B cell (primary cell): Measurements from ENCODE around the gene PODN. TPM values are rescaled to one million over a fixed set of nuclear protein-coding genes. Genes with fewer than 3 reads are reported as not detected.

Source experiments
- ATAC-seq: fragments of 200-7000 bp; cut with Tn5 transposase; one replicate; pipeline ENCODE4 v1.10.0; 2021; ENCODE audit warnings: low read depth, mild to moderate bottlenecking, moderate number of reproducible peaks, moderate library complexity
- CTCF ChIA-PET: fragments of 350-600 bp; sonication (Branson Sonifier 250); formaldehyde crosslinking; loops from one replicate; lab custom pipeline; 2021; ENCODE audit warnings: antibody characterized with exemption, inconsistent platforms; lab: Charles Lee
- POLR2A ChIA-PET: fragments of 350-600 bp; sonication (Branson Sonifier 250); formaldehyde crosslinking; loops from one replicate; lab custom pipeline; 2021; ENCODE audit warnings: antibody characterized with exemption; lab: Charles Lee
- DNase-seq: peaks from one replicate; pipeline ENCODE4 v3.0.0; 2013
- H2AFZ ChIP-seq: 2 replicates; pipeline ENCODE4 v1.6.1; 2012; ENCODE audit warnings: mild to moderate bottlenecking, low read depth, low read length; ENCODE audit not compliant: insufficient read depth, poor library complexity, severe bottlenecking
- H3K27ac ChIP-seq, 2 donors: 1 replicate in 1 of 2; 2 replicates in 1 of 2; pipeline ENCODE4 v1.5.1; 2012 to 2013; ENCODE audit warnings: low read length in 2 of 2, mild to moderate bottlenecking in 2 of 2, moderate library complexity in 1 of 2
- H3K27me3 ChIP-seq, 4 experiments: fragments of 200-600 bp in 1 of 4; sonication (generic) in 1 of 4; replicated peaks in 1 of 4; 1 replicate in 2 of 4; 2 replicates in 2 of 4; pipeline versions ENCODE4 v1.6.1 to v1.7.0; 2013 to 2016; ENCODE audit warnings: low read length in 3 of 4, mild to moderate bottlenecking in 2 of 4, mixed read lengths in 1 of 4, moderate library complexity in 1 of 4; ENCODE audit not compliant: insufficient read depth in 4 of 4, control insufficient read depth in 3 of 4; ENCODE audit errors: control extremely low read depth in 1 of 4
- H3K36me3 ChIP-seq, 2 experiments: replicated peaks in 1 of 2; 1 replicate in 1 of 2; 2 replicates in 1 of 2; pipeline versions ENCODE4 v1.6.1 to v1.7.1; 2013; ENCODE audit warnings: low read length in 1 of 2; ENCODE audit not compliant: insufficient read depth in 2 of 2, control insufficient read depth in 1 of 2; ENCODE audit errors: control extremely low read depth in 1 of 2, extremely low read depth in 1 of 2
- H3K4me1 ChIP-seq, 2 donors: fragments of 200-600 bp in 1 of 2; sonication (generic) in 1 of 2; 1 replicate in 1 of 2; 2 replicates in 1 of 2; pipeline versions ENCODE4 v1.5.1 to v1.6.1; 2013 to 2017; ENCODE audit warnings: low read length in 2 of 2; ENCODE audit not compliant: control insufficient read depth in 2 of 2, insufficient read depth in 2 of 2
- H3K4me2 ChIP-seq: replicated peaks from 2 replicates; pipeline ENCODE3; 2012; ENCODE audit warnings: mild to moderate bottlenecking, low read depth, low read length; ENCODE audit not compliant: poor library complexity, severe bottlenecking
- H3K4me3 ChIP-seq, 5 experiments: fragments of 200-600 bp in 1 of 5; sonication (generic) in 1 of 5; 1 replicate in 3 of 5; 2 replicates in 2 of 5; pipeline versions ENCODE4 v1.5.1 to v1.7.0; 2011 to 2016; ENCODE audit warnings: low read length in 4 of 5, mild to moderate bottlenecking in 4 of 5, low read depth in 2 of 5, control low read depth in 1 of 5, moderate library complexity in 1 of 5; ENCODE audit not compliant: insufficient read depth in 1 of 5; ENCODE audit errors: control extremely low read depth in 1 of 5, extremely low read depth in 1 of 5
- H3K79me2 ChIP-seq: fragments of 200-600 bp; sonication (generic); one replicate; pipeline ENCODE4 v1.6.0; 2016; ENCODE audit warnings: low read length; ENCODE audit not compliant: control insufficient read depth, insufficient read depth
- H3K9ac ChIP-seq: fragments of 200-600 bp; sonication (generic); 2 replicates; pipeline ENCODE4 v1.6.1; 2017; ENCODE audit warnings: mild to moderate bottlenecking, low read length, moderate library complexity
- H3K9me3 ChIP-seq, 3 donors: one replicate each; pipeline versions ENCODE4 v1.6.1 to v1.7.1; 2013; ENCODE audit warnings: low read length in 2 of 3; ENCODE audit not compliant: control insufficient read depth in 2 of 3, insufficient read depth in 1 of 3; ENCODE audit errors: control extremely low read depth in 1 of 3
- H4K20me1 ChIP-seq: 2 replicates; pipeline ENCODE4 v1.6.0; 2012; ENCODE audit warnings: mild to moderate bottlenecking, low read length; ENCODE audit not compliant: insufficient read depth, control insufficient read depth, poor library complexity, severe bottlenecking
- H3K27ac Mint-ChIP-seq: one replicate; pipeline ENCODE4 v1.8.0; 2021; ENCODE audit warnings: mixed read lengths
- H3K27me3 Mint-ChIP-seq: one replicate; pipeline ENCODE4 v1.8.0; 2021; ENCODE audit warnings: mixed read lengths
- H3K4me1 Mint-ChIP-seq: one replicate; pipeline ENCODE4 v1.8.0; 2021; ENCODE audit warnings: mixed read lengths
- H3K4me3 Mint-ChIP-seq: one replicate; pipeline ENCODE4 v1.8.0; 2021; ENCODE audit warnings: mixed read lengths
- H3K9me3 Mint-ChIP-seq: one replicate; pipeline ENCODE4 v1.8.0; 2022; ENCODE audit warnings: mixed read lengths; ENCODE audit not compliant: insufficient read depth
- EZH2 ChIP-seq: IDR thresholded peaks from 2 replicates; pipeline ENCODE4 v1.6.1; 2012; ENCODE audit warnings: borderline replicate concordance, low read depth, mild to moderate bottlenecking, moderate library complexity, low read length; ENCODE audit not compliant: insufficient read depth, poor library complexity, severe bottlenecking
- WGBS: methylation state at CpG from one replicate; pipeline ENCODE4 v1.1.5; 2013; ENCODE audit warnings: missing lambda C conversion rate; ENCODE audit not compliant: insufficient coverage; 5-methylcytosine and 5-hydroxymethylcytosine counted together
- intact Hi-C: fragments of 100-400 bp; cut with micrococcal nuclease; formaldehyde crosslinking; loops from one replicate; pipeline ENCODE4 v1.10.0; 2022
- polyA plus RNA-seq: library from polyadenylated mRNA; depleted of rRNA; stranded (reverse); fragments of >200 nt; gene quantifications from 2 replicates; pipeline ENCODE4 v1.2.3, GENCODE V29; 2012
- total RNA-seq, 2 donors: library from RNA; stranded (reverse); fragments of 120-200 nt in 1 of 2; gene quantifications; 1 replicate in 1 of 2; 2 replicates in 1 of 2; pipeline versions ENCODE4 v1.2.3 to v1.2.4, GENCODE V29; 2013 to 2022
- TF ChIP-seq, protein P1 (sequence below): fragments of 200-600 bp; IDR thresholded peaks from one replicate; pipeline ENCODE4 v1.8.0; 2022; ENCODE audit warnings: antibody characterized with exemption, mild to moderate bottlenecking

PODN gene
- total and polyA plus RNA-seq, 2 donors (not counting 1 experiment from before 2014, with no cell fraction given): not detected

DNA sequence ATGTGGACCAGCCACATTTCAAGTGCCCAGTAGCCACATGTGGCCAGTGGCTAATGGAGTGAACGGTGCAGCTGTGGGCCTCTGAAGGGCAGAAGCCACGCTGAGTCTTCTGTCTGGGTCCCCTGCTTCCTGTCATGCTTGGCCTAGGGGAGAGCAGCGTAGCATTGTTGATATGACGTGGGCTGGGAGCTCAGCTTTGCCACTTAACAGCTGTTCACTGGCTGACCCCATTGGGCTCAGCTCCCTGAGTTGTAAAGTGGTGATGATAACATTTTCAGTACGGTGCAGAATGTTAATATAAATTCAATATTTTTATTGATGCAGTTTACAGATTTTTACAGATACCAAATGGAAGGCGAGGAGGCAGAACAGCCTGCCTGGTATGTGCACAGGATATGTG lies 4.5 kb downstream of the PODN start:
- Histone ChIP-seq H2AFZ (no peak overlapping the region), H3K9ac (no peak overlapping the region), H3K4me3 (no peak overlapping the region), H3K27me3 (peaks cover 0 to 31% (median 8%) of the 10 kb centered on the region in 4 experiments), H3K79me2 (no peaks in the 10 kb centered on the region), H3K36me3 (no peaks in the 10 kb centered on the region), H3K27ac (no peak overlapping the region), H3K9me3 (no peaks in the 10 kb centered on the region), H3K4me2 (no peak overlapping the region), H4K20me1 (no peaks in the 10 kb centered on the region), H3K4me1 (peaks cover 9 to 13% of the 10 kb centered on the region in 2 donors)
- H3K4me3 Mint-ChIP-seq: no peak overlapping the region
- peaks cover 8% of the 10 kb centered on the region for H3K4me1 Mint-ChIP-seq
- ChIA-PET CTCF (no interaction called here), POLR2A (no interaction called here)
- peaks cover 30% of the 10 kb centered on the region for H3K27me3 Mint-ChIP-seq
- DNase-seq (no peak), ATAC-seq (no peak)
- WGBS: 91% methylated on average over 4 of the region's 6 CpGs
- TF ChIP-seq, protein P1, sequence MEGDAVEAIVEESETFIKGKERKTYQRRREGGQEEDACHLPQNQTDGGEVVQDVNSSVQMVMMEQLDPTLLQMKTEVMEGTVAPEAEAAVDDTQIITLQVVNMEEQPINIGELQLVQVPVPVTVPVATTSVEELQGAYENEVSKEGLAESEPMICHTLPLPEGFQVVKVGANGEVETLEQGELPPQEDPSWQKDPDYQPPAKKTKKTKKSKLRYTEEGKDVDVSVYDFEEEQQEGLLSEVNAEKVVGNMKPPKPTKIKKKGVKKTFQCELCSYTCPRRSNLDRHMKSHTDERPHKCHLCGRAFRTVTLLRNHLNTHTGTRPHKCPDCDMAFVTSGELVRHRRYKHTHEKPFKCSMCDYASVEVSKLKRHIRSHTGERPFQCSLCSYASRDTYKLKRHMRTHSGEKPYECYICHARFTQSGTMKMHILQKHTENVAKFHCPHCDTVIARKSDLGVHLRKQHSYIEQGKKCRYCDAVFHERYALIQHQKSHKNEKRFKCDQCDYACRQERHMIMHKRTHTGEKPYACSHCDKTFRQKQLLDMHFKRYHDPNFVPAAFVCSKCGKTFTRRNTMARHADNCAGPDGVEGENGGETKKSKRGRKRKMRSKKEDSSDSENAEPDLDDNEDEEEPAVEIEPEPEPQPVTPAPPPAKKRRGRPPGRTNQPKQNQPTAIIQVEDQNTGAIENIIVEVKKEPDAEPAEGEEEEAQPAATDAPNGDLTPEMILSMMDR: no peak
- TF ChIP-seq EZH2: no peak
- H3K9me3 Mint-ChIP-seq: no peaks in the 10 kb centered on the region
- intact Hi-C loops: no loop called here
- H3K27ac Mint-ChIP-seq: no peak overlapping the region

GRCh38 chr1:53066891-53067738 lies 5.1 kb downstream of the PODN start:
- Mint-ChIP-seq H3K27me3 (peaks cover 27% of the 10 kb centered on the region), H3K9me3 (no peaks in the 10 kb centered on the region), H3K27ac (no peak overlapping the region), H3K4me3 (no peak overlapping the region), H3K4me1 (peaks cover 7% of the 10 kb centered on the region)
- H3K4me1 ChIP-seq: peaks cover 9 to 12% of the 10 kb centered on the region in 2 donors
- no peak overlapping the region for H3K4me3 ChIP-seq
- no peak overlapping the region for H3K9ac ChIP-seq
- H3K9me3 ChIP-seq: no peaks in the 10 kb centered on the region
- H2AFZ ChIP-seq: no peak overlapping the region
- H4K20me1 ChIP-seq: no peaks in the 10 kb centered on the region
- ATAC-seq (no peak), DNase-seq (no peak)
- peaks cover 0 to 28% (median 6%) of the 10 kb centered on the region in 4 experiments for H3K27me3 ChIP-seq
- ChIA-PET CTCF (no interaction called here), POLR2A (no interaction called here)
- H3K79me2 ChIP-seq: no peaks in the 10 kb centered on the region
- 90% methylated on average over 9 of the region's 13 CpGs for WGBS
- H3K4me2 ChIP-seq: no peak overlapping the region
- no peak overlapping the region for H3K27ac ChIP-seq
- no peak for TF ChIP-seq EZH2
- TF ChIP-seq, protein P1: no peak
- H3K36me3 ChIP-seq: no peaks in the 10 kb centered on the region
- intact Hi-C loops: no loop called here
